Left cardiac atrium (tissue), 4 donors: ENCODE data around the gene COBL. TPM values are rescaled to one million over a fixed set of nuclear protein-coding genes. Genes with fewer than 3 reads are reported as not detected.

ENCODE experiments used
- ATAC-seq, 2 donors: fragments of 200-7000 bp; cut with Tn5 transposase; one replicate each; pipeline ENCODE4 v1.9.1; 2020; ENCODE audit warnings: mild to moderate bottlenecking in 2 of 2, moderate library complexity in 2 of 2
- DNase-seq: peaks from one replicate; pipeline ENCODE4 v3.0.0-alpha.2; 2020
- intact Hi-C, 2 donors: fragments of 100-400 bp; cut with DNase I; formaldehyde crosslinking; loops; one replicate each; pipeline versions ENCODE4 v1.14.1 to v1.15.1; 2022 to 2023
- total RNA-seq, 2 donors: library from RNA; stranded (reverse); fragmentation: NEBNext Ultra II Directional; extraction: Animal tissue kit (Norgen Biotek cat#: 25700); gene quantifications; one replicate each; pipeline ENCODE4 v1.2.1, GENCODE V29; 2021
- donor health status: DM: no; HTN: yes; CAD: no.
- donor health status: DM: no; HTN: yes; CAD: no; lungs with severe emphysema.
- donor health status: DM: yes; HTN: yes; CAD: no.
- donor health status: Dilated cardiomyopathy.

COBL gene
- total RNA-seq, 2 donors from 2014 or later, result 28.1 to 36.0 TPM

DNA sequence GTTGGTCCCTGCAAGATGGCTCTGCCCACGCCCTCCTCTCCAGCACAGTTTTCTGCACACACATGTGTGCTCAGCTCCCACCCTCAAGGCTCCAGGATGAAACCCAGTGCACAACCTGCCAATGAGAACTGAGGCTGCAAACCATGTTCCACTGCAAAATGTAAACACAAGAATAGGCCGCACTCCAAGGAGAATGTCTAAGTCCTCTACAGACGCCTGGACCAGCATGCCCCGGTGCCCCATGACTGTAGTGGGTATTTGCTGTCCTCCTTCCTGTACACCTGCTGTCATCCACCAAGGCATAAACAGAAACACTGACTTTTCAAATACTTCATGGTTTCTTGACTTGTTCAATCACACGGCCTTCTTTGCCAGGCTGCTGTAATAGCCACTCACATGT, 72.6 kb downstream of the COBL start:
- DNase-seq, result no peak
- no peak for ATAC-seq
- intact Hi-C loops, result no loop called here

DNA sequence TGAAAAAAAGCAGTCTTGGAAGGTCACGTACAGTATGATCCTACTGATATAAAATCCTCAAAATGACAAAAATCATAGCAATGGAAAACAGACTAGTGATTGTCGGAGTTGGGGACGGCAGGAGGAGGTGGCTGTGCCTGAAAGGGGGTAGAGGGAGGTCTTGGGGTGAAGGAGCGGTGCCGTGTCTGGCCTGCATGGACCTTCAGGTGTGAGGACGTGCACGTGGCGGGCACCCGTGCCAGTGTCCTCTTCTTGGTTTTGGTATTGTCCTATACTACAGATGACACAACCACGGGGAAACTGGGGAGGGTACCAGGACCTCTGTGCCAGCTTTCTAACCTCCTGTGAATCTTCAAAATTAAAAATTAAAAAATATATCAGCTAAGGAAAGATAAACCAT, 73.0 kb downstream of the COBL start:
- no peak for ATAC-seq
- intact Hi-C loops, result no loop called here
- no peak for DNase-seq

DNA sequence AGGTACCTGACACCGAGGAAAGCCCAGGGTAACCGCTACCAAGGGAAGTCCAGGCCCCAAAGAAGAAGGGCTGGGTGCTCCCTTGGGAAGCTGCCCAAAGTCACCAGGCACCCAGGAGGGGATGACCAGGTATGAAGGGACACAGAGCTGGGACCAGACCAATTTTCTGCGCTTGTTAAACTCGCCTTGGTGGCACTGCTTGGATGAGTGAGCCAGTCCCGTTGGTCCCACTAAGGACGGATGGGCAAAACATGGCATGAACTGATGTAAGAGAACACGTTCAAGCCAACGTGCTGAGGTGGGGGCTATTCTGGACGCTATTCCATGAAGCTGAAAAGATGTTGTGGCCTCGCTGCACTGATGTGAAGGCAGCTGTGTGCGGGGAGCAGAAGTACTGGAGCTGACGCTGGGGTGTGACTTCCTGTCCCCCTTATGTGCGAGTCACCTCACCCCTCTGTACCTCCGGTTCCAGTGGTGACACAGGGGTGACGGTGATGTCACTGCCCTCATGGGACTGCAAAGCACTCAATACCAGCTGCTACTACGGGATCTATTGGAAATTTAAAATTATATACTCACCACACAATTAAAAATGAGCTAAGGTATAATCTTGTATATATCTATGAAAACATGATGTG, 73.6 kb downstream of the COBL start:
- intact Hi-C loops, result no loop called here
- no peak for ATAC-seq
- DNase-seq, result no peak

DNA sequence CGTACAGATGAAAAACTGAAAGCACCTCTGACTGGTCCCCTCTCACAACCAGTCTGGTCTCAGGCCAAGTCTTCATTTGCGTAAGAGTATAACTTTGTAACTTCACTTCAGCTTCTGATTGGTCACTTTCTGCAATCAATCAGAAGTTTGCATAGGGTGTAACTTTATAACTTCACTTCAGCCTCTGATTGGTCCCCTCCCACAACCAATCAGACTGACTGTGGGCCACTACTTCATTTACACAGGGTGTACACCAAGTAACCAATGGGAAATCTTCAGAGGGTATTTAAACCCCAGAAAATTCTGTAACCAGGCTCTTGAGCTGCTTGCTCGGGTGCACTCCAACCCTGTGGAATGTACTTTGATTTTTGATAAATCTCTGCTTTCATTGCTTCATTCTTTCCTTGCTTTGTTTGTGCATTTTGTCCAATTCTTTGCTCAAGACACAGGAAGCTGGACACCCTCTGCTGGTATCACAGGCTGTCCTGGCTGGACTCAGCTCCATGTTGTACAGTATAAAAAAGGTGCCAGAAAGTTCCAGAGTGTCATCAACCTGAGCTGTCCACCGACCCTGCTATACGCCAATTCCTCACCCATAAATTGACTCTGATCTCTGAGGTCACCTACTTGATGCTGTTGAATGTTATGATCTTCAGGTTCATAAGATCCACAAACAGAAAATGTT, 74.5 kb downstream of the COBL start:
- DNase-seq (no peak), ATAC-seq (no peak)
- intact Hi-C loops, result no loop called here

DNA sequence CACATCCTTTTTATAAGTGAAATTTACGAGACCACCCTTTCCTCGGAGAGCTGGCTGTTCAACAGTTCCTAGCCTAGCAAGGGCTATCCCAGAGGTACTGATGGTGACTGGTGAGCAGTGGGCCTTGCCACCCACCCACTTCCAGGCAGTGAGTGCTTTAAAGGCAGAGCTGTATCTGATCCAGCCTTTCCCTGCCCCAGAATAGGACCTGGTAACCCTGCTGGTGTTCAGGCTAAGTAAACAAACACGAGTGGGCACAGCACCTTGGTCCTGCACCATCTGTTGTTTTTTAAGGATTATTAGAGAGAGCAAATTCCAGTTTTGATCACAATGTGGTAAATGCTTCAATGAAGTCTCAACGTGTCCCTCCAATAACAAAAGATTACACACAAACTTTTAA, 75.7 kb downstream of the COBL start:
- intact Hi-C loops, result no loop called here
- ATAC-seq (no peak), DNase-seq (no peak)

DNA sequence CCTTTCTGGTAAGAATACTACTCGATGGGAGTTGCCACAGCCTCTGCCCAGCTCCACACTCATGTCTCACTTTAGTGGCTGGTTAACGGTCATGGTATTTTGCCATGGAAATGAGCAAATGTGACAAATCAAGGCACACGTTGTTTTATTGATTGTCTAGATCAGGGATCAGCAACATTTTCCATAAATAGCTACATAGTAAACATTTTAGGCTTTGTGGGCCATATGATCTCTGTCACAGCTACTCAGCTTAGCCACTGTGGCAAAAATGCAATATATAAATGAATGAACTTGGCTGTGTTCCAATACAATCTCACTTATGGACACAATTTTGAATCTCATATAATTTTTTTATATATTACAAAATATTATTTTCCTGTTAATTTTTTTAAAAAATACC, 76.9 kb downstream of the COBL start:
- ATAC-seq (no peak), DNase-seq (no peak)
- intact Hi-C loops, result no loop called here

GRCh38 chr7:51238981-51239495, 77.6 kb downstream of the COBL start:
- DNase-seq (no peak), ATAC-seq (no peak)
- intact Hi-C loops, result no loop called here

DNA sequence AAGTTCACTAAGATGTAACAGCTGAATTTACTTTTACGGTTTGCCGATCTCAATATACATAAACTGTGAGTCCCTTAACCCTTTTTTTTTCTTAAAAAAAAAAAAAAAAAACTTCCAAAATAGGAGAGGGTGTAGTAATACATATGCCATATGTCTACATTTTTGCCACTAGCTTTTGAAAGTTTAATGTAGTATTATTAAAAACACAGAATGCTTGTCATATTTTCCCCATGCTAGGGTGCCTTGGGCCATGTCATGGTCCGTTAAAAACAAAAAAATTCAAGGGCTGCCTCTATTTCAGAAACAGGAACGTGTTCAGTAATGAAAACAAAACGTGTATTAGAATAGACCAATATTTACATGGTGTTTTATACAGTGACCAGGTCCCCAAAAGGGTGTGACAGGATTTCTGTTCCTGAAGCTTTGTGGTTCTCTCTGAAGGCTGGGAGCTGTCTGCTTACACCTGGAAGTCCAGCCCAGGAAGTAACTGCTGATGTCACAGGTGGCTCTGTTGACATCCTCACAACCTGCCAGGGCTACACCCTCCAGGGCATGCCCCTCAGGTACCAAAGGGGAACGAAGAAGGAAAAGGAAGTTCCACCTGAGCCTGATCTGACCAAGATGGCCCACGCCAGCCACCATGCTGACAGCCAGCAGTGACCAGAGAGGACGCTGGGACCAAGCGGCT, 79.0 kb downstream of the COBL start:
- intact Hi-C loops, result no loop called here
- DNase-seq (no peak), ATAC-seq (no peak)

GRCh38 chr7:51236470-51237132, 80.0 kb downstream of the COBL start:
- intact Hi-C loops, result no loop called here
- DNase-seq, result no peak
- ATAC-seq, result no peak

DNA sequence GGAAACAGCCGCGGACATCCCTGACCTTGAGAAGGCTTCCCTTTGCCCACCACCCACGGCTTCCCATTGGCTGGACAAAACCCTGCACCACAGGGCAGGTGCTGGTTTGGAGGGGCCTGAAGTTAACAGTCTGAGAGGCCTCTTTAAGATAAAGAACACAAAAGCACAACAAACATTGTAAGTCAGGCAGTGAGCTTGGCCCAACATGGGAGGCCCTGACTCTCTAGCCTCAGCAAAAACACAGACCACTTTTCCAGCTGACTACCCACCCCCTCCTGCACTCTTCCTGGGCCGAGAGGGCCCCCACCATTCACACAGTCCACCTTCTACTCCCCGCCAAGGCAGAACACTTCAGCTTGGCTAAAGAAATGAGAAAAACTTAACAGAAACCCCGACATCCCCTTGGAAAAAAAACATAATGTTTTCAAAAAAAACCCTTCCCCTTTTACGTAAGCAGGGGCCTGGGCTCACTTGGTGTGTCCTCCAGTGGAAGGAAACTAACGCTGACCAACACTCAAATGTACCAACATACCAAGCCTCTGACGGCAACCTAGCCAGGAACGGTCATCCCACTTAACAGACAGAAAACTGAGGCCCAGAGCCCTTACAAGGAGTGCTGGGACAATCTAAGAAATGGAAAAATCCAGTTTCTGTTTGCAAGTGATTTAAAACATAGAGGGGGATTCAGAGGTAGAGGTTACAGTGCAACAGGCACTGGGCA, 80.9 kb downstream of the COBL start:
- no peak for ATAC-seq
- intact Hi-C loops, result no loop called here
- no peak for DNase-seq

DNA sequence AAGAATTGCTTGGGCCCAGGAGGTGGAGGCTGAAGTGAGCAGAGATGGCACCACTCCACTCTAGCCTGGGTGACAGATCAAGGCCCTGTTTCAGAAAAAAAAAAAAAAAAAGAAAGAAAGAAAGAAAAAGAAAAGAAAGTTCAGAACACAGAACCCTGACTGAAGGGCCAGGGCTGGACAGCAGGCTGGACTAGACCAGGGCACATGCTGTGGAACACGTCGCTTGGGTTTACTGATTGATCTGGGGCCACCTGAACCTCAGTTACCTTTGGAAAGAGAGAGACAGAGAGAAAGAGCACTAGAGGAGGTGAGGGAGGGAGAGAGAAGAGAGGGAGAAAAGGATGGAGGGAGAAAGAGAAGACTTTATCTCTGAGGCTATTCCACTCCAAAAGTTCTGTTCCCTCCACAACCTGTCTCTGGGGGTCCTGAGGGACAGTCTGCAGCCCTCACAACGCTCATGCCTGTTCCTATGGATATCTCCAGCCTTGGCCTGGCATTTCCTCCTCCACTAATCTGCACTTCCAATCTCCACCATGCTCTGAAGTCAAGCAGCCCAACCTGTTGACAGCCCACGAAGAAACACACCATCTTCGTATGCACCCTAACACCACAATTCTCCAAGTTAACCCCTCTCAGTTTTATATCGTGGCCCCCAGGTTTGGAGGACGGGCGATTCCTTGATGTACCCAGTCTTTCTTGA, 81.8 kb downstream of the COBL start:
- DNase-seq (no peak), ATAC-seq (no peak)
- intact Hi-C loops, result no loop called here

DNA sequence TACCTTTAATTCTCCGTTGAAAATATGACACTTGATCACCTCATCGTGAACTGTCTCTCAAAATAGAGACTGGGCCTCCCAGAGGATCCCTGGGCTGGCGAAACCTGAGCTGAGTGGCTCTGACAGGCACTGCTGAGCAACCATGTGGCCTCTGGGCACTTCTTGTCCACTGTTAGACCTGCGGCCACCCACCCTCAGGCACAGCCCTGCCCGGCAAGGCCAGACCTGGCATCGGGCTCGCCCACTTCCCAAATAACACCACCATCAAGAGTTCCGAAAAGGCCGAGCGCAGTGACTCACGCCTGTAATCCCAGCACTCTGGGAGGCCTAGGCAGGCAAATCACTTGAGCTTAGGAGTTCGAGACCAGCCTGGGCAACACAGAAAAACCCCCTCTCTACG, 82.5 kb downstream of the COBL start:
- ATAC-seq (peak; percentile 61 to 75), DNase-seq (peak; percentile 30)
- intact Hi-C loops, result no loop called here

GRCh38 chr7:51233374-51233773, 83.2 kb downstream of the COBL start:
- intact Hi-C loops, result no loop called here
- DNase-seq, result no peak
- no peak for ATAC-seq

- intact Hi-C loops, result no loop called here
- DNase-seq (no peak), ATAC-seq (no peak)
Measured at GRCh38 chr7:51230723-51231122, 85.9 kb downstream of the COBL start.

DNA sequence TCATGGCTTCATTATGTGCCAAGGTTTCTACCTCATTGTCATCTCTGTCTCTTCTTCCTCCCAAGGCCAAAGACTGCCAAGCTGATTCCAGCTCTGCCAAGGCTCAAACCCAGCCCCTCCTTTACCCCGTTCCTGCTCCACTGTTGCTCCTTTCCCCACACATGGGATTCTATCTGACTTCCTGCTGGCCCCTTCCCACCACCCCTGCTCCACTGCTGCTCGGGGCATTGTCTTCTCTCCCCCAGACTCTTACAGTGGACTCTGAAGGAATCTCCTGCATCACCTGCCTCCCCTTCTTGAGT, 86.3 kb downstream of the COBL start:
- DNase-seq, result no peak
- no peak for ATAC-seq
- intact Hi-C loops, result no loop called here

GRCh38 chr7:51229620-51230323, 86.8 kb downstream of the COBL start:
- ATAC-seq (no peak), DNase-seq (no peak)
- intact Hi-C loops, result no loop called here

DNA sequence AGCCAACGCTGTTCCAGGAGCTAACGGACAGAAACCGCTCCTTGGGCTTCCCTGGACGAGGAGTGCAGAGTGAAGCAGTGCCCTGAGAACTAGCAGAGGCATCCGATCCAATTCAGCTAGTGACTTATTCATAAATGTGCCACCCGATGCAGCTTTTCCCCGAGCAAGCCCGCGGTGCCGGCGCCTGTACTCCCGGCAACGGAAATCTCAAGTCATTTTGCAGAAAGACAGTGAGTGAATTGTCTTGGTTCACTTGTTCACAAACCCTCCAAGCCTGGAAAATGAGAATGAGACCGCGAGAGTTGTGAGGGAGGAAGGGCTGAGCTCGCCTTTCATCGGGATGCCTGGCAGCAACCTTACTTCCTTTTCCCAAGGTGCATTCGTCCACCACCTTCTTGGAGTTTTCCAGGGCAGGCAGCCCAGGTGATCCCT, 87.5 kb downstream of the COBL start:
- intact Hi-C loops, result no loop called here
- ATAC-seq (no peak), DNase-seq (no peak)

GRCh38 chr7:51228386-51228958, 88.1 kb downstream of the COBL start:
- ATAC-seq, result peak in 1 of 2 donors; percentile 41
- no peak for DNase-seq
- intact Hi-C loops, result no loop called here
